ENCODE measurements around the gene KCNJ18.
"Not testable (repeated sequence)": the region's sequence is repeated elsewhere in the genome, so short reads cannot be mapped to it uniquely, and the experiment has no call there.

KCNJ18 gene

GRCh38 chr17:21699573-21700236 lies 7.4 kb downstream of the KCNJ18 start:
- not testable (repeated sequence) for DNase-seq (ENCODE audit: low read depth); H3K4me3 ChIP-seq (ENCODE audit: low read depth, low read length)

- not testable (repeated sequence) for H3K4me3 ChIP-seq (ENCODE audit: low read depth, low read length); DNase-seq (ENCODE audit: low read depth)
Measured at GRCh38 chr17:21701090-21701489, 8.8 kb downstream of the KCNJ18 start.

GRCh38 chr17:21702029-21702428 lies 9.7 kb downstream of the KCNJ18 start:
- not testable (repeated sequence) for DNase-seq (ENCODE audit: low read depth); H3K4me3 ChIP-seq (ENCODE audit: low read depth, low read length)

- H3K4me3 ChIP-seq (ENCODE audit: low read depth, low read length); DNase-seq (ENCODE audit: low read depth): not testable (repeated sequence)
Measured at GRCh38 chr17:21702521-21702920, 10.2 kb downstream of the KCNJ18 start.

DNA sequence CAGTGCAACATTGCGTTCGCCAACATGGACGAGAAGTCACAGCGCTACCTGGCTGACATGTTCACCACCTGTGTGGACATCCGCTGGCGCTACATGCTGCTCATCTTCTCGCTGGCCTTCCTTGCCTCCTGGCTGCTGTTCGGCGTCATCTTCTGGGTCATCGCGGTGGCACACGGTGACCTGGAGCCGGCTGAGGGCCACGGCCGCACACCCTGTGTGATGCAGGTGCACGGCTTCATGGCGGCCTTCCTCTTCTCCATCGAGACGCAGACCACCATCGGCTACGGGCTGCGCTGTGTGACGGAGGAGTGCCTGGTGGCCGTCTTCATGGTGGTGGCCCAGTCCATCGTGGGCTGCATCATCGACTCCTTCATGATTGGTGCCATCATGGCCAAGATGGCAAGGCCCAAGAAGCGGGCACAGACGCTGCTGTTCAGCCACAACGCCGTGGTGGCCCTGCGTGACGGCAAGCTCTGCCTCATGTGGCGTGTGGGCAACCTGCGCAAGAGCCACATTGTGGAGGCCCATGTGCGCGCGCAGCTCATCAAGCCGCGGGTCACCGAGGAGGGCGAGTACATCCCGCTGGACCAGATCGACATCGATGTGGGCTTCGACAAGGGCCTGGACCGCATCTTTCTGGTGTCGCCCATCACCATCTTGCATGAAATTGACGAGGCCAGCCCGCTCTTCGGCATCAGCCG lies 10.8 kb downstream of the KCNJ18 start:
- DNase-seq (ENCODE audit: low read depth); H3K4me3 ChIP-seq (ENCODE audit: low read depth, low read length): not testable (repeated sequence)

GRCh38 chr17:21703891-21704872 lies 11.9 kb downstream of the KCNJ18 start:
- DNase-seq (ENCODE audit: low read depth); H3K4me3 ChIP-seq (ENCODE audit: low read depth, low read length): not testable (repeated sequence)

GRCh38 chr17:21705021-21705601 lies 12.8 kb downstream of the KCNJ18 start:
- no peak for DNase-seq (ENCODE audit: low read depth)
- no peak overlapping the region for H3K4me3 ChIP-seq (ENCODE audit: low read depth, low read length)

GRCh38 chr17:21705746-21706145 lies 13.4 kb downstream of the KCNJ18 start:
- H3K4me3 ChIP-seq (ENCODE audit: low read depth, low read length); DNase-seq (ENCODE audit: low read depth): not testable (repeated sequence)

DNA sequence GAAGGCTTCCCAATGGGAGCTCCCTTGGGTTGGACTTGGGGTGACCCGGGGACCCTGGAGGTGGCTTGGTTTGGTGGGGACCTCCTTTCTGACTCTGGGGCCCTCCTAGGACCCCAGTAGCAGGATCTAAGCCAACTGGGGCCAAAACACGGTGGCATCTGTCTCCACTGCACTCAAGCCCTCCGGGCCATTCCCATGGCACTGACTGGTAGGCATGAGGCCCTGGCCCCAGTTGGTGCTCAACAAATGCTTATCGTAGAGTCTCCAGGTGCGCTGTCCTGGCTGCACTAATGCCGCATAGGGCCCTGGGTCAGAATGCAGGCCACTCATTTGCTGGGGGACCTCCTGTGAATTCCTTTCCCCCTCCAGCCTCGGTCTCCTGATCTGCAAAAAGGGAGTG lies 14.2 kb downstream of the KCNJ18 start:
- H3K4me3 ChIP-seq (ENCODE audit: low read depth, low read length); DNase-seq (ENCODE audit: low read depth): not testable (repeated sequence)

DNA sequence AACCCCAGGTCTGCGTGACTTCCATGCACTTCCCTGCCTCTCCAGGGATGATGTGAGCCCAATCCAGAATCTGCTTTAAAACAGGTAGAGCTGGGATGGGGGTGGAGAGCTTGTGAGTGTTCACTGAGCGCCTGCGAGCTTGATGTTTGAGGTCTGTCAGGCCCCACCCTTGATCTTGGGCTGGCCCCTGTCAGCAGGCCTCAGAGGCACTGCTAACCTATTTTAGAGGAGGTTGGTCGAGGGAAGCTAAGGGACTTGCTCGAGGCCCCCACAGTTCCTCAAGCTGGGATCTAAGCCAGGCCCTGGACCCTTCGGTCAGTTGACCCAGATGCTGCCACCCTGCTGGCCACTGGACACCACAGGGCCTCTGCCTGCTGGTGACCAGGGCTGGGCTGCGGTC lies 14.8 kb downstream of the KCNJ18 start:
- DNase-seq (ENCODE audit: low read depth); H3K4me3 ChIP-seq (ENCODE audit: low read depth, low read length): not testable (repeated sequence)

DNA sequence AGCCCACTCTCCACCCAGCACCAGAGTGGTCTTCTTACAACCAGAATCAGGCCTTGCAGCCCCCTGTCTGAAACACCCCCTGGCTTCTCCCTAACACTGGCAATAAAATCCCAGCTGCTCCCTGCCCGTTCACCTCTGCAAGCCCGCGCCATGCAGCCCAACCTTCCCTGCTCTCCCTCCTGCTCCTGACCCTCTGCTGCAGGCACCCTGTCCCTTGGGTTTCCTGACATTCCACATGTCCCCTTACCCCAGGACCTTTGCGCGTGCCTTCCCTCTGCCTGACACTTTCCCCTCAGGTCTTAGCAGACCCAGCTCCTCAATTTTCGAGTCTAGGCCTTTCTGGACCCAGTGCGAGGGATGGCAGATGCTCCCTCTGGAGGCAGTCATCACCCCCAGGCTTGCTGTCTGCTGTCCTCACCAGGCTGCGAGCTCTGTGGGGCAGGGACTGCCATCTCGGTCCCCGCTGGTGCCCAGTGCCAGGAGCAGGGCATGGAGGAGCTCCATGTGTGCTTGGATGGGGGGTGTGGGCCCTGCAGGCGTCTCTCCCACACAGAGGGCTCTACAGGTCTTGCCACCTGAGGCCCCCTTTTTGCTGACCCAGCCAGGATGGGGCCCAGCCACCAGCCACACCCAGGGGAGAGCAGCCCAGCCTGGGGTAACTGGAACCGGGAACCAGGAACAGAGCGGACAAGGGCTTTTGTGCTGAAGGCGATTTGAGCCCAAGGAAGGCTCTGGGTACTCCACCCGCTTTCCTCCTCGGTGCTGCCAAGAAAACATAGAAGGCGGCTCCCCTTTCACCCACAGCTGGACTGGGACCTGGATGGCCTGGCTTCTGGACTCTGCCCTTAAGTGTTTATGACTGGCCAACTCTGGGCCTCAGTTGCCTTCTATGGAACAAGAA lies 15.6 kb downstream of the KCNJ18 start:
- not testable (repeated sequence) for DNase-seq (ENCODE audit: low read depth)

DNA sequence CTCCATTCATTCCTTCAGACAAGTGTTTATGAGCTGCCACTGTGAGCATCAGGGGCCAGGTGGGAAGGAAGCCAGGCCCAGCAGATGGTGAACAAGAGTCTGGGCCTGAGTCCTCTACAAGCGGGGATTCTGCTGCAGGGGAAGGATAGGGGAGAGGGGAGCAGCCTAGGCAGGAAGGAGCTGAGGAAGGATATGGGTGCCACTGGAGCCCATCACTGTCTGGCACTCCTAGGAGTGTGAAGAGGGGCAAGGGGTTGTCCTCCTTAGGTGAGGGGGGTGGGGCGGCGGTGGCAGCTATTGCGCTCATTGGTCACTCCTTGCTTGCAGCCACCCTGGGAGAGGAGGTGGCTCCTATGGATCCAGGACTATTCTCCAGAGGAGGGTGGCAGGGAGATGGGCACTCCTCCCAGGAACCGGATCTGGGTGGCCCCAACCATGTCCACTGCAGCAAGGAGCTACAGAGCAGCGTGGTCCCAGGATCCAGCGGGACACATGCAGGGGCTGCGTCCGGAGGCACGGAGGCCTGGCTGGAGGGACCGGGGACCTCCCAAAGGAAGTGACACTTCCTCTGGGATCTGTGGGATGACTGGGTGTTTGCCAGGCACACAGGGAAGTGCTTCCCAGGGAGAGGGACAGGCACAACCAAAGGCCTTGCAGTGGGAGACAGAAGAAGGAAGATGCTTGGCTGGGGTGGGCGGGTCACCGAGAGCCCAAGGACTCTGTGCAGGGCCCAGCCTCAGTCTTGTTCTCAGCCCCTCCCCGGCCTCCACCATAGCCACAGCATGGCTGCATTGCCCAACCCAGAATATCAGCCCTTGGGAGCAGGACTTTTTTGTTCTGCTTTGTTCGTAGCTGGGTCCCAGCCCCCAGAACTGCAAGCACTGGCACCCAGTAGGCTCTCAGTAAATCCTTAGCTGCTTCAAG lies 16.6 kb downstream of the KCNJ18 start:
- DNase-seq (ENCODE audit: low read depth); H3K4me3 ChIP-seq (ENCODE audit: low read depth, low read length): not testable (repeated sequence)

More for the DNA sequence above, 15.6 kb downstream of the KCNJ18 start:
- not testable (repeated sequence) for H3K4me3 ChIP-seq (ENCODE audit: low read depth, low read length)

GRCh38 chr17:21709994-21710393 lies 17.7 kb downstream of the KCNJ18 start:
- not testable (repeated sequence) for H3K4me3 ChIP-seq (ENCODE audit: low read depth, low read length); DNase-seq (ENCODE audit: low read depth)

- not testable (repeated sequence) for H3K4me3 ChIP-seq (ENCODE audit: low read depth, low read length); DNase-seq (ENCODE audit: low read depth)
Measured at GRCh38 chr17:21710486-21710885, 18.2 kb downstream of the KCNJ18 start.

- no peak for DNase-seq (ENCODE audit: low read depth)
Measured at GRCh38 chr17:21711182-21711581, 18.9 kb downstream of the KCNJ18 start.

GRCh38 chr17:21713020-21713419 lies 20.7 kb downstream of the KCNJ18 start:
- DNase-seq (ENCODE audit: low read depth): not testable (repeated sequence)

More at GRCh38 chr17:21711182-21711581, 18.9 kb downstream of the KCNJ18 start:
- H3K4me3 ChIP-seq (ENCODE audit: low read depth, low read length): no peak overlapping the region

DNA sequence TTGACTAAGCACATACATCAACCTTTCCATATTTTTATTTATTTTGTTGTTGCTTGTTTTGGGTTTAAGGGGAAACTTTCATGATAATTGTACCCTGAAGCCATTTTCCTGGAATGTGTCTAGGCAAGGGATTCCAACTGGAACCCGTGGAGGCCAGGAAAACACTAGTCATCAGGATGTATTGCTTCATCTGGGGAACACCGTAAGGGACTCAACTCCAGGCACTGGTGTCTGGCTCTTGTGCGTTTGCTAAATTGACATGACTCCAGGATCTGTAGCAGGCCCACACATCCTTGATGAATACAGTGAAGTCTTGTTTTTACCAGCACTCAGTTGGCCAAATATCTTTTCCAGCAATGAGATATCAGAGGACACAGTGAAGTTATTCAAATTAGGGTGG lies 21.3 kb downstream of the KCNJ18 start:
- H3K4me3 ChIP-seq (ENCODE audit: low read depth, low read length); DNase-seq (ENCODE audit: low read depth): not testable (repeated sequence)

More at GRCh38 chr17:21713020-21713419, 20.7 kb downstream of the KCNJ18 start:
- H3K4me3 ChIP-seq (ENCODE audit: low read depth, low read length): not testable (repeated sequence)

Measured in skeletal muscle cell (primary cell).